GM21737 (cell line): ENCODE measurements around the gene CAPN8.

Experiments used
- ATAC-seq: cut with Tn5 transposase; IDR thresholded peaks from one replicate; pipeline ENCODE4 v1.9.1; 2021; ENCODE audit warnings: mild to moderate bottlenecking, moderate library complexity; ENCODE audit not compliant: unreplicated experiment

CAPN8 gene

GRCh38 chr1:223702735-223703667 lies 37.5 kb upstream of the CAPN8 start:
- no peak for ATAC-seq

GRCh38 chr1:223700942-223701637 lies 35.6 kb upstream of the CAPN8 start:
- no peak for ATAC-seq

DNA sequence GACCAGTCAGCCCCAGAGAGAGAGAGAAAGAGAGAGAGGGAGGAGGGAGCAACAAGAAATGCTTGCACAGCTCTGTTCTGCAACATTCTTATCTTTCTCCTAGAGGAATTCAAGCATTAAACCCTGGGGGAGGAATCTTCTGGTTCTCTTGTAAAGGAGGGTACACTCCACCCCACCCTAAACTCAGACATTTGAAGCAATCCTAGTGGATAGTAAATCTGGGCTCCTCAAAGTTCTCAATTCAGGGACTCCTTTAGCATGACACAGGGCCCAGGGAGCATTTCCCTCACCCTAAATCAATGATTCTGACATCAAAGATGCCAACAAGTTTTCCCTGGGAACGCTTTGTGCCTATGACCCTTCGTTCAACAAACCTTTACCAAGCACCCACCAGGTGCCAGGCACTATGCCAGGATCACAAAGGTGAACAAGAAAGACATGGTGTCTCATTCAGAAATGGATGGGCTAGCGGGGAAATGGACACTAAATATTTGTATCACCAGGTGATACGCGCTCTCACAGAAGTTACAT lies 35.0 kb upstream of the CAPN8 start:
- ATAC-seq = no peak

DNA sequence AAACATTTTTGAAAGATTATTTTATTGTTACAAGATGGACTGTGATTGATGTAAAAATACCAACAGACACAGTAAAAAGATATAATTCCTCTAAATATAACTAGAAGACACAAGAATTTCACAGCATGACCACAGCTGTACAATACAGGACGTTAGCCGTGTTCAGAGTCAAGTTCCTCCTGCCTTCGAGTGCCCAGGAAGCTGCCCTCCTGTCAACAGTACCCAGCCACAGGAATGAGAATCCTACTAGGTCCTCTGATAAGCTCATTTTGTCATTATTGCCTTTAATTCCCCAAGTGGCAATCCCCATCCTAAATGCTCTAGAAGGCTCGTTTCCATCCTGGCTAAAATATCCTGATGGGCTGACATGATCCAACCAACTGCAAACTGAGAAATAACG lies 30.4 kb upstream of the CAPN8 start:
- no peak for ATAC-seq

GRCh38 chr1:223695014-223695548 lies 29.6 kb upstream of the CAPN8 start:
- ATAC-seq = no peak

- ATAC-seq = no peak
Measured at GRCh38 chr1:223691121-223691520, 25.6 kb upstream of the CAPN8 start.

DNA sequence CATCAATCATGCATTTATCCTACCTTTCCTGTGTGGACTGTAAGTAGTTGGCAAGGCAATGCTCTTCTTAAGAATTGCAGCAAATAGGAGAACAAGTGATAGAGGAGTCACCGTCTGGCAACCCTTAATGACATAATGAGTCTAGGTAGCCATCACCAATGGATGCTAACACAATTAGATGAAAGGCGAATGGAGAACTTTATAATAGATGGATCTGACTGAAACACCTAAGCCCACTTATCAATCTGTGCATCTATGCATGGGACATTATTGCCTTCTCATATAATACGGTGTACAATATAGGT lies 18.9 kb upstream of the CAPN8 start:
- no peak for ATAC-seq

GRCh38 chr1:223683586-223684487 lies 18.3 kb upstream of the CAPN8 start:
- no peak for ATAC-seq

DNA sequence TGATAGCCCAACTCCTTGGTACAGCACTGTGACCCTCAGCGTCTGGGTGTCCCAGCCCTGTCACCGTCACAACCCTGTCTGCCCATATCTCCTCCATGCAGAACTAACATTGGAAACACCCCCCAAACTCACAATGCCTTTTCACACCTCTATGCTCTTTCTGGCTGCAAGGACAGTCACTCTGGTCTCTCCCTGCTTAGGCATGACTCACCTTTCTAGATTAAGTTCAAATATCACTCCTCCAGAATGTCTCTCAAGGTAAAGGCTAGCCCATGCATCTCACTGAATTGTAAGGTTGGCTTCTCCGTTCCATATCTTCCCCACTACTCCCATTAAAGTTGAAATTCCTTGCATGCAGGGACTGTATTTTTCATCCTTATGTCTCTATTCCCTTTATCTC lies 17.0 kb upstream of the CAPN8 start:
- ATAC-seq = no peak

GRCh38 chr1:223680188-223680587 lies 14.7 kb upstream of the CAPN8 start:
- ATAC-seq = no peak

DNA sequence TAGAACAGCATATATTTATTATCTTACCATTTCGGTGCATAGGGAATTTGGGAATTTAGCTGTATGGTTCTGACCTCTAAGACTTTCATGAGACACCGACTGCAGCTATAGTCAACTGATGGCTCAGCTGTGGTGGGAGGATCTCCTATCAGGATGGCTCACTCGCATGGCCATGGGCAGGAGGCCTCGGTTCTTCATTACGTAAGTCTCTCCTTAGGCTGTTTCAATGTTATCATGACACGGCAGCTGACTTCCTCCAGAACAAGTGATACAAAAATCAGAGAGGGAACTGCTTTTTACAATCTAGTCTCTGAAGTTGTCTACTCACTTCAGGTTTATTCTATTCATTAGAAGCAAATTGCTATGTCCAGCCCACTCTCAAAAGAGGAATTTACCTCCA lies 13.3 kb upstream of the CAPN8 start:
- ATAC-seq = no peak

DNA sequence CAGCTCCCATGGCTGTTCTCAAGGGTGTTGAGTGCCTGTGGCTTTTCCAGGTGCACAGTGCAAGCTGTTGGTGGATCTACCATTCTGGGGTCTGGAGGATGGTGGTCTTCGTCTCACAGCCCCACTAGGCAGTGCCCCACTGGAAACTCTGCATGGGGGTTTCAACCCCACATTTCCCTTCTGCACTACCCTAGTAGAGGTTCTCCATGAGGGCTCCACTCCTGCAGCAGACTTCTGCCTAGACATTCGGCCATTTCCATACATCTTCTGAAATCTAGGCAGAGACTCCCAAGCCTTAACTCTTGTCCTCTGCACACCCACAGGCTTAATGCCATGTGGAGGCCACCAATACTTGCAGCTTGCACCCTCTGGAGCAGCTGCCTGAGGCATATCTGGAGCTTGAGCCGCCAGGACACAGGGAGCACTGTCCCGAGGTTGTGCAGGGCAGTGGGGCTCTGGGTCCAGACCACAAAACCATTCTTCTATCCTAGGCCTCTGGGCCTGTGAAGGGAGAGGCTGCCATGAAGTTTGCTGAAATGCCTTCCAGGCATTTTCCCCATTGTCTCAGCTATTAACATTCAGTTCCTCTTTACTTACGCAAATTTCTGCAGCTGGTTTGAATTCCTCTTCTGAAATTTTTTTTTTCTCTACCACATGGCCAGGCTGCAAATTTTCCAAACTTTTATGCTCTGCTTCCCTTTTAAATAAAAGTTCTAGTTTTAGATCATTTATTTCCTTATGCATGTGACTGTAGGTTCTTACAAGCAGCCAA lies 8.8 kb upstream of the CAPN8 start:
- ATAC-seq = no peak

GRCh38 chr1:223670458-223671159 lies 5.1 kb upstream of the CAPN8 start:
- no peak for ATAC-seq

- ATAC-seq = no peak
Measured at GRCh38 chr1:223669003-223669795, 3.7 kb upstream of the CAPN8 start.

- ATAC-seq = no peak
Measured at GRCh38 chr1:223667484-223668182, 2.1 kb upstream of the CAPN8 start.

GRCh38 chr1:223664106-223664505 lies 1.4 kb downstream of the CAPN8 start:
- ATAC-seq = no peak

GRCh38 chr1:223662943-223663342 lies 2.6 kb downstream of the CAPN8 start:
- no peak for ATAC-seq

- no peak for ATAC-seq
Measured at GRCh38 chr1:223659711-223660110, 5.8 kb downstream of the CAPN8 start.
